GM12878 (cell line): ENCODE measurements around the gene RMP24.

Experiments used
- ATAC-seq: fragments of 200-7000 bp; cut with Tn5 transposase; 3 replicates; pipeline ENCODE4 v1.9.1; 2020; ENCODE audit warnings: mild to moderate bottlenecking, moderate library complexity
- BruUV-seq: library from RNA; stranded (reverse); fragments of 400-500 nt; replicated peaks from 2 replicates; lab custom pipeline; 2021; lab: Mats Ljungman, UMichigan
- CTCF ChIA-PET: fragments of 300-600 bp; sonication (Branson Sonifier 250); formaldehyde crosslinking; extraction: SDS; loops from one replicate; lab custom pipeline; 2021; ENCODE audit warnings: inconsistent platforms; lab: Yijun Ruan, JAX
- POLR2A ChIA-PET: fragments of 350-600 bp; formaldehyde crosslinking; extraction: SDS; loops from one replicate; lab custom pipeline; 2021; ENCODE audit warnings: inconsistent platforms; lab: Charles Lee
- RAD21 ChIA-PET: fragments of 300-600 bp; sonication (Branson Sonifier 250); formaldehyde crosslinking; loops from one replicate; lab custom pipeline; 2023; ENCODE audit warnings: antibody characterized with exemption; ENCODE audit not compliant: unreplicated experiment; lab: Charles Lee
- SMC1A ChIA-PET: fragments of 300-600 bp; sonication (Branson Sonifier 250); formaldehyde crosslinking; loops from one replicate; lab custom pipeline; 2023; ENCODE audit not compliant: unreplicated experiment, uncharacterized antibody; lab: Charles Lee
- DNase-seq: peaks from one replicate; pipeline ENCODE4 v3.0.0-alpha.2; 2011; ENCODE audit warnings: low read depth, low spot score
- FAIRE-seq: peaks from 3 replicates; lab custom pipeline; 2011; peaks lifted over from hg19 to GRCh38; lab: Jason Lieb, UNC
- H2AFZ ChIP-seq: 2 replicates; pipeline ENCODE4 v1.6.0; 2011; ENCODE audit warnings: low read depth, low read length, control low read depth; ENCODE audit not compliant: control insufficient read depth
- H3K27ac ChIP-seq: 2 replicates; pipeline ENCODE4 v1.5.1; 2011; ENCODE audit warnings: control low read depth; ENCODE audit not compliant: control insufficient read depth, insufficient read depth
- H3K27me3 ChIP-seq, 2 experiments: replicated peaks in 1 of 2; 2 replicates each; pipeline versions ENCODE4 v1.6.0 to v1.6.1; 2011; ENCODE audit warnings: low read length in 1 of 2; ENCODE audit not compliant: control insufficient read depth in 2 of 2, insufficient read depth in 2 of 2
- H3K36me3 ChIP-seq, 2 experiments: 2 replicates each; pipeline ENCODE4 v1.5.1; 2011; ENCODE audit warnings: low read length in 1 of 2; ENCODE audit not compliant: control insufficient read depth in 2 of 2, insufficient read depth in 2 of 2
- H3K4me1 ChIP-seq: 2 replicates; pipeline ENCODE4 v1.6.1; 2011; ENCODE audit warnings: mild to moderate bottlenecking, low read length, moderate library complexity, mixed read lengths; ENCODE audit not compliant: control insufficient read depth, insufficient read depth
- H3K4me2 ChIP-seq: 2 replicates; pipeline ENCODE4 v1.6.0; 2011; ENCODE audit warnings: control low read depth; ENCODE audit not compliant: control insufficient read depth, insufficient read depth
- H3K4me3 ChIP-seq: fragments of 200-600 bp; sonication (generic); 2 replicates; pipeline ENCODE4 v1.5.1; 2016
- H3K79me2 ChIP-seq: 2 replicates; pipeline ENCODE4 v1.6.0; 2011; ENCODE audit warnings: low read length; ENCODE audit not compliant: control insufficient read depth, insufficient read depth
- H3K9ac ChIP-seq: 2 replicates; pipeline ENCODE4 v1.8.0; 2011; ENCODE audit warnings: low read length, control low read depth, mixed read lengths; ENCODE audit not compliant: control insufficient read depth, insufficient read depth
- H3K9me3 ChIP-seq: replicated peaks from 3 replicates; pipeline ENCODE4 v1.5.1; 2011; ENCODE audit warnings: mild to moderate bottlenecking, low read length; ENCODE audit not compliant: control insufficient read depth, insufficient read depth
- H4K20me1 ChIP-seq: 2 replicates; pipeline ENCODE4 v1.6.0; 2011; ENCODE audit not compliant: control insufficient read depth, insufficient read depth
- ASH2L ChIP-seq: fragments of 300-600, 200-600 bp; sonication (generic); IDR thresholded peaks from 2 replicates; pipeline ENCODE4 v1.6.1; 2017; ENCODE audit warnings: low read depth, mild to moderate bottlenecking, borderline replicate concordance
- CEBPB ChIP-seq, 2 experiments: fragments of 150-350 bp in 1 of 2; IDR thresholded peaks; 2 replicates each; pipeline ENCODE4 v1.6.1; 2012 to 2014; ENCODE audit warnings: low read depth in 2 of 2, low read length in 2 of 2, borderline replicate concordance in 1 of 2, inconsistent platforms in 1 of 2
- ETV6 ChIP-seq, 2 experiments: fragments of 450-650 bp in 1 of 2; IDR thresholded peaks in 1 of 2; conservative IDR thresholded peaks in 1 of 2; 2 replicates each; pipeline ENCODE4 v1.6.1; 2014; ENCODE audit warnings: antibody characterized with exemption in 1 of 2, borderline replicate concordance in 1 of 2, low read depth in 1 of 2, mild to moderate bottlenecking in 1 of 2, moderate library complexity in 1 of 2
- IKZF1 ChIP-seq: fragments of 450-650 bp; conservative IDR thresholded peaks from 2 replicates; pipeline ENCODE4 v1.6.1; 2017; ENCODE audit warnings: antibody characterized with exemption, mild to moderate bottlenecking
- MXI1 ChIP-seq: fragments of 150-350 bp; IDR thresholded peaks from 2 replicates; pipeline ENCODE4 v1.6.1; 2011; ENCODE audit warnings: low read depth, mild to moderate bottlenecking, inconsistent platforms, low read length, improper control_type of control experiment
- MYB ChIP-seq: fragments of 150-350 bp; IDR thresholded peaks from 2 replicates; pipeline ENCODE4 v1.6.1; 2014; ENCODE audit warnings: mild to moderate bottlenecking, low read depth, low read length, borderline replicate concordance
- NFYA ChIP-seq: IDR thresholded peaks from 2 replicates; pipeline ENCODE4 v1.6.1; 2011; ENCODE audit warnings: low read depth, mild to moderate bottlenecking, low read length, improper control_type of control experiment, borderline replicate concordance
- PRDM15 ChIP-seq: fragments of 450-650 bp; formaldehyde crosslinking; IDR thresholded peaks from 2 replicates; pipeline ENCODE4 v1.4.0; 2020; ENCODE audit warnings: mild to moderate bottlenecking, moderate library complexity
- SIX5 ChIP-seq: IDR thresholded peaks from 2 replicates; pipeline ENCODE4 v1.6.1; 2011; ENCODE audit warnings: mild to moderate bottlenecking, low read depth, low read length, moderate library complexity; ENCODE audit not compliant: severe bottlenecking
- STAT3 ChIP-seq: IDR thresholded peaks from 2 replicates; pipeline ENCODE4 v1.6.1; 2011; ENCODE audit warnings: low read depth, low read length, improper control_type of control experiment
- TCF3 ChIP-seq: IDR thresholded peaks from 2 replicates; pipeline ENCODE4 v1.6.1; 2012; ENCODE audit warnings: low read depth, mild to moderate bottlenecking, low read length, borderline replicate concordance; ENCODE audit not compliant: insufficient read depth
- ZBTB40 ChIP-seq: fragments of 450-650 bp; IDR thresholded peaks from 2 replicates; pipeline ENCODE4 v1.6.1; 2016; ENCODE audit warnings: mild to moderate bottlenecking, moderate library complexity, borderline replicate concordance
- ZNF217 ChIP-seq: fragments of 450-650 bp; IDR thresholded peaks from 2 replicates; pipeline ENCODE4 v1.6.1; 2017; ENCODE audit warnings: antibody characterized with exemption, mild to moderate bottlenecking
- ZSCAN29 ChIP-seq: fragments of 450-650 bp; IDR thresholded peaks from 2 replicates; pipeline ENCODE4 v1.6.1; 2017; ENCODE audit warnings: mild to moderate bottlenecking, moderate library complexity
- WGBS: methylation state at CpG from one replicate; pipeline ENCODE4 v1.1.6; 2016; ENCODE audit warnings: low lambda C conversion rate; ENCODE audit not compliant: insufficient replicate concordance, insufficient coverage; ENCODE audit errors: missing lambda C conversion rate; 5-methylcytosine and 5-hydroxymethylcytosine counted together
- in situ Hi-C: fragments of 300-500 bp; cut with MboI; formaldehyde crosslinking; loops from 9 replicates; pipeline ENCODE4 v1.14.3; 2018; ENCODE audit warnings: mixed read lengths
- intact Hi-C: fragments of 100-400 bp; cut with micrococcal nuclease; formaldehyde crosslinking; loops from one replicate; pipeline ENCODE4 v1.14.2; 2022; ENCODE audit not compliant: unreplicated experiment

RMP24 gene

GRCh38 chr18:35926884-35927283 lies 45.6 kb upstream of the RMP24 start:
- no peaks in the 10 kb centered on the region for H3K4me1 ChIP-seq
- intact Hi-C loops (no loop called here), in situ Hi-C loops (no loop called here)
- no peak overlapping the region for H3K4me2 ChIP-seq
- DNase-seq, result no peak
- H3K9me3 ChIP-seq, result peaks cover 1% of the 10 kb centered on the region; the same call in 2 of the 3 replicates
- ChIA-PET RAD21 (no interaction called here), SMC1A (interaction anchor here (1.0 to 2.5 kb wide), 2 partner anchors 11 to 172 kb away, joined by 3 to 6 read pairs; no protein-coding TSS in a partner anchor), POLR2A (no interaction called here), CTCF (interaction anchor here (0.6 to 1.2 kb wide), 2 partner anchors 9 to 90 kb away, joined by 3 read pairs; no protein-coding TSS in a partner anchor)
- H3K36me3 ChIP-seq, result no peaks in the 10 kb centered on the region
- no peak overlapping the region for H3K27ac ChIP-seq
- H2AFZ ChIP-seq, result no peak overlapping the region
- no TSS peak for BruUV-seq
- H3K4me3 ChIP-seq, result no peak overlapping the region
- no peaks in the 10 kb centered on the region for H4K20me1 ChIP-seq
- FAIRE-seq, result no peak
- H3K79me2 ChIP-seq, result no peaks in the 10 kb centered on the region
- ATAC-seq, result no peak
- no peak for TF ChIP-seq NFYA
- no peak for TF ChIP-seq PRDM15 (CRISPR knock-in tag)
- no peak for TF ChIP-seq ZNF217
- no peak for TF ChIP-seq STAT3
- no peak for TF ChIP-seq IKZF1
- no peak for TF ChIP-seq ASH2L
- TF ChIP-seq ZSCAN29, result no peak
- TF ChIP-seq CEBPB (IDR thresholded peaks at IDR 0.05; ENCODE audit: borderline replicate concordance in 1 of 2, low read depth in 2 of 2, low read length in 2 of 2), result no peak
- TF ChIP-seq ZBTB40, result no peak
- no peak for TF ChIP-seq TCF3
- TF ChIP-seq MXI1, result no peak
- TF ChIP-seq MYB, result no peak
- TF ChIP-seq SIX5, result no peak
- no peak for TF ChIP-seq ETV6 (conservative IDR thresholded peaks at IDR 0.05 in 1 of 2, IDR thresholded peaks at IDR 0.05 in 1 of 2; ENCODE audit: borderline replicate concordance in 1 of 2, low read depth in 1 of 2)
- H3K27me3 ChIP-seq, result no peaks in the 10 kb centered on the region
- H3K9ac ChIP-seq, result no peak overlapping the region
- WGBS, result 42% methylated on average over 11 of the region's 11 CpGs
